Mucosa of descending colon (tissue), 3 donors: ENCODE results near the gene CFAP53. TPM values are rescaled to one million over a fixed set of nuclear protein-coding genes. Genes with fewer than 3 reads are reported as not detected.

Source experiments
- ATAC-seq: fragments of 200-7000 bp; cut with Tn5 transposase; one replicate; pipeline ENCODE4 v1.9.1; 2020; ENCODE audit warnings: mild to moderate bottlenecking, moderate library complexity
- DNase-seq, 3 donors: peaks; one replicate each; pipeline ENCODE4 v3.0.0-alpha.2; 2020
- H3K36me3 ChIP-seq: fragments of 200-600 bp; one replicate; pipeline ENCODE4 v1.8.0; 2021; ENCODE audit warnings: low read depth, mild to moderate bottlenecking
- H3K4me1 ChIP-seq: fragments of 200-600 bp; one replicate; pipeline ENCODE4 v1.8.0; 2021; ENCODE audit warnings: low read depth, mild to moderate bottlenecking
- H3K4me3 ChIP-seq: fragments of 200-600 bp; one replicate; pipeline ENCODE4 v1.8.0; 2021; ENCODE audit warnings: mild to moderate bottlenecking
- H3K9me3 ChIP-seq: fragments of 200-600 bp; one replicate; pipeline ENCODE4 v1.8.0; 2021; ENCODE audit warnings: mild to moderate bottlenecking
- CTCF ChIP-seq: fragments of 200-600 bp; IDR thresholded peaks from one replicate; pipeline ENCODE4 v1.8.0; 2022; ENCODE audit warnings: antibody characterized with exemption, mild to moderate bottlenecking
- intact Hi-C, 2 donors: fragments of 100-400 bp; cut with DNase I in 1 of 2; cut with micrococcal nuclease in 1 of 2; formaldehyde crosslinking; loops; one replicate each; pipeline versions ENCODE4 v1.11.0 to v1.11.1; 2022; cut with DNase I, micrococcal nuclease
- long read RNA-seq, 2 donors: library from polyadenylated mRNA; unstranded; transcript quantifications; one replicate each; pipeline ENCODE4 v2.0.0, GENCODE V29; 2019 to 2021
- total RNA-seq, 3 donors: library from RNA; stranded (reverse); fragmentation: NEBNext Ultra II Directional in 2 of 3; extraction: Animal tissue kit (Norgen Biotek cat#: 25700) in 2 of 3; gene quantifications; one replicate each; pipeline versions ENCODE4 v1.2.1 to v1.2.4, GENCODE V29; 2021 to 2023
- donor health status: DM: no; HTN: no; CAD: no; lungs with moderate emphysema.
- donor health status: DM: no; HTN: no; CAD: no.
- donor health status: DM: no; HTN: yes; CAD: no.

The CFAP53 gene
- under 1 TPM in 2 of 3 donors, not detected in 1; 0.27 to 0.47 TPM for total RNA-seq
- long read RNA-seq, donor 1, result 0 reads
- long read RNA-seq, donor 2, result 0 reads

GRCh38 chr18:50266248-50266704 lies at the start of gene CFAP53:
Gene CFAP53 (minus strand): TSS chr18:50266495. CDS start chr18:50266404, 91 bp downstream.
- Histone ChIP-seq H3K4me1 (no peaks in the 10 kb centered on the region), H3K4me3 (peak within 1 kb of the TSS; percentile 15), H3K36me3 (no peaks in the 10 kb centered on the region), H3K9me3 (no peaks in the 10 kb centered on the region)
- ATAC-seq (peak; percentile 96), DNase-seq (peak; percentile 92 to 97 (median 93))
- intact Hi-C loops, result loop anchor here in 1 of 2 donors (5.0 kb wide), 1 partner anchor 41 kb away; no protein-coding TSS in a partner anchor
- TF ChIP-seq CTCF, result no peak

- Histone ChIP-seq H3K4me1 (no peaks in the 10 kb centered on the region), H3K4me3 (no peak overlapping the region), H3K9me3 (no peaks in the 10 kb centered on the region), H3K36me3 (no peaks in the 10 kb centered on the region)
- no peak for DNase-seq
- no peak for TF ChIP-seq CTCF
- ATAC-seq, result peak; percentile 35
- intact Hi-C loops, result no loop called here
Measured at GRCh38 chr18:50315100-50315871, 49.0 kb upstream of the CFAP53 start.

- no peak overlapping the region for H3K4me3 ChIP-seq
- H3K36me3 ChIP-seq, result no peaks in the 10 kb centered on the region
- no peak for ATAC-seq
- H3K4me1 ChIP-seq, result no peaks in the 10 kb centered on the region
- H3K9me3 ChIP-seq, result no peaks in the 10 kb centered on the region
- intact Hi-C loops, result no loop called here
- TF ChIP-seq CTCF, result no peak
- DNase-seq, result no peak
Measured at GRCh38 chr18:50313873-50314460, 47.7 kb upstream of the CFAP53 start.

- Histone ChIP-seq H3K36me3 (no peaks in the 10 kb centered on the region), H3K4me3 (no peak overlapping the region), H3K4me1 (no peaks in the 10 kb centered on the region), H3K9me3 (no peaks in the 10 kb centered on the region)
- ATAC-seq, result no peak
- DNase-seq, result no peak
- no peak for TF ChIP-seq CTCF
- intact Hi-C loops, result no loop called here
Measured at GRCh38 chr18:50313031-50313607, 46.8 kb upstream of the CFAP53 start.

- no peak for TF ChIP-seq CTCF
- H3K4me3 ChIP-seq, result no peak overlapping the region
- H3K9me3 ChIP-seq, result no peaks in the 10 kb centered on the region
- DNase-seq (no peak), ATAC-seq (no peak)
- no peaks in the 10 kb centered on the region for H3K36me3 ChIP-seq
- intact Hi-C loops, result no loop called here
- H3K4me1 ChIP-seq, result no peaks in the 10 kb centered on the region
Measured at GRCh38 chr18:50312296-50313030, 46.2 kb upstream of the CFAP53 start.
